Neural progenitor cell (in vitro differentiated cells): ENCODE measurements around the gene TREML2.

ENCODE experiments used
- EZH2 ChIP-seq: fragments of 200-600 bp; sonication (generic); IDR thresholded peaks from 2 replicates; pipeline ENCODE4 v1.6.1; 2017; ENCODE audit warnings: antibody characterized with exemption, mild to moderate bottlenecking, moderate library complexity
- EZH2phosphoT487 ChIP-seq: fragments of 200-600 bp; sonication (generic); IDR thresholded peaks from 2 replicates; pipeline ENCODE4 v1.6.1; 2017; ENCODE audit warnings: antibody characterized with exemption
- TF ChIP-seq, protein P1 (sequence below): fragments of 200-600 bp; sonication (generic); IDR thresholded peaks from 2 replicates; pipeline ENCODE4 v1.5.1; 2017; ENCODE audit warnings: antibody characterized with exemption, mild to moderate bottlenecking

DNA sequence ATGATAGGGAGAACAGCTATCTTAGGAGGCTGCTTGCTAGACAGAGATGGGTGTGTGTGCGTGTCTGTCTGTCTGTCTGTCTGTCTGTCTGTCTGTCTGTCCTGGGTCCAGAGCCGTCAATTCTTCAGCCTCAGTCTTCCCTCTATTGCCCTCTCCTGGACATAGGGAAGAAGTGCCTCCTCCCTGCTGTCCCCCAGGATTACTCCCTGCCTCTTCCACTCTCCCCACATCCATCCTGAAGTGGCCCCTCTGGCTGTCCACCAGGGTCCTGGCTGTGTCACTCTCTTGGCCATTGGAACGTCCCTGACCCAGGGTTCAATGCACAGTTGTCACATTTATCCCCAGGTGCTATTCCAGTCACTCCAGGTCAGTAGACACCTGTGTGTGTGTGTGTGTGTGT, 10.2 kb downstream of the TREML2 start:
- TF ChIP-seq, protein P1, sequence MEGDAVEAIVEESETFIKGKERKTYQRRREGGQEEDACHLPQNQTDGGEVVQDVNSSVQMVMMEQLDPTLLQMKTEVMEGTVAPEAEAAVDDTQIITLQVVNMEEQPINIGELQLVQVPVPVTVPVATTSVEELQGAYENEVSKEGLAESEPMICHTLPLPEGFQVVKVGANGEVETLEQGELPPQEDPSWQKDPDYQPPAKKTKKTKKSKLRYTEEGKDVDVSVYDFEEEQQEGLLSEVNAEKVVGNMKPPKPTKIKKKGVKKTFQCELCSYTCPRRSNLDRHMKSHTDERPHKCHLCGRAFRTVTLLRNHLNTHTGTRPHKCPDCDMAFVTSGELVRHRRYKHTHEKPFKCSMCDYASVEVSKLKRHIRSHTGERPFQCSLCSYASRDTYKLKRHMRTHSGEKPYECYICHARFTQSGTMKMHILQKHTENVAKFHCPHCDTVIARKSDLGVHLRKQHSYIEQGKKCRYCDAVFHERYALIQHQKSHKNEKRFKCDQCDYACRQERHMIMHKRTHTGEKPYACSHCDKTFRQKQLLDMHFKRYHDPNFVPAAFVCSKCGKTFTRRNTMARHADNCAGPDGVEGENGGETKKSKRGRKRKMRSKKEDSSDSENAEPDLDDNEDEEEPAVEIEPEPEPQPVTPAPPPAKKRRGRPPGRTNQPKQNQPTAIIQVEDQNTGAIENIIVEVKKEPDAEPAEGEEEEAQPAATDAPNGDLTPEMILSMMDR = no peak
- TF ChIP-seq EZH2phosphoT487 = no peak
- no peak for TF ChIP-seq EZH2
